Body of pancreas (tissue), 4 donors: ENCODE measurements around the gene EVX2. TPM values are rescaled to one million over a fixed set of nuclear protein-coding genes. Genes with fewer than 3 reads are reported as not detected.

Source experiments
- ATAC-seq: fragments of 150-250 bp; one replicate; pipeline ENCODE4 v1.9.1; 2016
- DNase-seq, 4 donors: peaks; one replicate each; pipeline ENCODE4 v3.0.0-alpha.2; 2019
- H3K27ac ChIP-seq, 4 donors: fragments of 200-600 bp; sonication (generic); 1 replicate in 3 of 4; 2 replicates in 1 of 4; pipeline versions ENCODE4 v1.5.1 to v1.6.1; 2016 to 2019; ENCODE audit warnings: mild to moderate bottlenecking in 1 of 4, mixed read lengths in 1 of 4, moderate library complexity in 1 of 4
- H3K27me3 ChIP-seq, 2 donors: fragments of 200-600 bp; sonication (generic); one replicate each; pipeline ENCODE4 v1.6.0; 2016; ENCODE audit warnings: mild to moderate bottlenecking in 1 of 2
- H3K36me3 ChIP-seq, 2 donors: fragments of 200-600 bp; sonication (generic); replicated peaks in 1 of 2; 2 replicates each; pipeline ENCODE4 v1.5.1; 2016; ENCODE audit warnings: low read depth in 2 of 2; ENCODE audit not compliant: insufficient read depth in 1 of 2
- H3K4me1 ChIP-seq: fragments of 200-600 bp; sonication (generic); one replicate; pipeline ENCODE4 v1.6.0; 2016
- H3K4me3 ChIP-seq, 2 donors: fragments of 200-600 bp; sonication (generic); 1 replicate in 1 of 2; 2 replicates in 1 of 2; pipeline ENCODE4 v1.5.1; 2016 to 2019
- H3K9me3 ChIP-seq, 3 donors: fragments of 200-600 bp; sonication (generic); 1 replicate in 2 of 3; 2 replicates in 1 of 3; pipeline ENCODE4 v1.5.1; 2016
- CTCF ChIP-seq, 7 experiments: fragments of 450-650 bp in 4 of 7; fragments of 200-600 bp in 3 of 7; sonication (generic) in 3 of 7; IDR thresholded peaks; one replicate each; pipeline ENCODE4 v1.5.1; 2016 to 2019; ENCODE audit warnings: antibody characterized with exemption in 7 of 7
- POLR2A ChIP-seq, 3 donors: fragments of 450-650 bp; IDR thresholded peaks; one replicate each; pipeline ENCODE4 v1.6.1; 2016; ENCODE audit warnings: antibody characterized with exemption in 3 of 3, mild to moderate bottlenecking in 2 of 3
- WGBS, 2 donors: methylation state at CpG; one replicate each; pipeline ENCODE4 v1.1.5; 2017; 5-methylcytosine and 5-hydroxymethylcytosine counted together
- intact Hi-C: fragments of 100-400 bp; cut with DNase I; formaldehyde crosslinking; loops from one replicate; pipeline ENCODE4 v1.15.1; 2023
- total RNA-seq, 2 donors: library from RNA; depleted of rRNA; stranded (reverse); fragments of >200 nt; gene quantifications; one replicate each; pipeline ENCODE4 v1.1.0, GENCODE V29; 2016

EVX2 gene
- total RNA-seq, 2 donors from 2014 or later, result not detected

- H3K9me3 ChIP-seq, result no peaks in the 10 kb centered on the region
- no peak overlapping the region for H3K4me3 ChIP-seq
- DNase-seq (no peak), ATAC-seq (no peak)
- H3K36me3 ChIP-seq, result no peaks in the 10 kb centered on the region
- intact Hi-C loops, result loop anchor here (10.0 kb wide), 1 partner anchor 693 kb away; no protein-coding TSS in a partner anchor
- H3K4me1 ChIP-seq, result peaks cover 15% of the 10 kb centered on the region
- WGBS, 2 donors, result 8 to 13% methylated on average over 16 to 53 of the region's 53 CpGs
- H3K27ac ChIP-seq, result no peak overlapping the region
- TF ChIP-seq POLR2A (IDR thresholded peaks at IDR 0.05), result no peak
- no peak for TF ChIP-seq CTCF (IDR thresholded peaks at IDR 0.05)
- peaks cover 0 to 62% of the 10 kb centered on the region in 2 donors for H3K27me3 ChIP-seq
Observed at GRCh38 chr2:176121190-176122051, 37.7 kb upstream of the EVX2 start.

GRCh38 chr2:176120364-176121189 lies 36.8 kb upstream of the EVX2 start:
- Histone ChIP-seq H3K4me3 (no peak overlapping the region), H3K27me3 (peaks cover 0 to 66% of the 10 kb centered on the region in 2 donors), H3K27ac (no peak overlapping the region), H3K4me1 (peaks cover 18% of the 10 kb centered on the region), H3K9me3 (no peaks in the 10 kb centered on the region), H3K36me3 (no peaks in the 10 kb centered on the region)
- no peak for TF ChIP-seq CTCF (IDR thresholded peaks at IDR 0.05)
- no peak for TF ChIP-seq POLR2A (IDR thresholded peaks at IDR 0.05)
- ATAC-seq (no peak), DNase-seq (no peak)
- intact Hi-C loops, result loop anchor here (10.0 kb wide), 1 partner anchor 694 kb away; no protein-coding TSS in a partner anchor
- 7 to 17% methylated on average over 13 of the region's 13 CpGs for WGBS, 2 donors

DNA sequence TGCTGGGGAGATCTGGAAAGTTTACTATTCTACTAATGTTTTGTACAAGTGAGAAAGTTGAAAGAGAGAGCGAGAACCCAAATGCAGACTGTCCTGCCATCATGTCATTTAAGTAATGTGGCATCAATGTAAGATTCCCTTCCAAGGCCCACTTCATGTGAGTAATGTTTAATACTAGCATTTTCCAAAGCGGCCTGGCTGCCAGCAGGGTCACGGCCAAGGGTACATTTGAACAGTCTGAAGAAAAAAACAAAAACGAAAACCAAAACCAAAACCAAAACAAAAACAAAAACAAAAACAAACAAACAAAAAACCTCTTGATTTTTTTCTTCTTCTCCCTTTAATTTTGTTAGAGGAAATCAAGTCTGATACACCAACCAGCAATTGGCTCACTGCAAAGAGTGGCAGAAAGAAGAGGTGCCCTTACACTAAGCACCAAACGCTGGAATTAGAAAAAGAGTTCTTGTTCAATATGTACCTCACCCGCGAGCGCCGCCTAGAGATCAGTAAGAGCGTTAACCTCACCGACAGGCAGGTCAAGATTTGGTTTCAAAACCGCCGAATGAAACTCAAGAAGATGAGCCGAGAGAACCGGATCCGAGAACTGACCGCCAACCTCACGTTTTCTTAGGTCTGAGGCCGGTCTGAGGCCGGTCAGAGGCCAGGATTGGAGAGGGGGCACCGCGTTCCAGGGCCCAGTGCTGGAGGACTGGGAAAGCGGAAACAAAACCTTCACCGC lies 35.0 kb upstream of the EVX2 start:
- Histone ChIP-seq H3K4me1 (peaks cover 18% of the 10 kb centered on the region), H3K9me3 (no peaks in the 10 kb centered on the region), H3K27me3 (peaks cover 0 to 73% of the 10 kb centered on the region in 2 donors), H3K27ac (no peak overlapping the region), H3K36me3 (no peaks in the 10 kb centered on the region), H3K4me3 (no peak overlapping the region)
- TF ChIP-seq CTCF (IDR thresholded peaks at IDR 0.05), result peak in 1 of 7 experiments; percentile 4
- TF ChIP-seq POLR2A (IDR thresholded peaks at IDR 0.05), result no peak
- WGBS, 2 donors, result 10 to 12% methylated on average over 24 of the region's 24 CpGs
- DNase-seq, result peak in 2 of 4 donors; percentile 34 to 43
- ATAC-seq, result no peak
- intact Hi-C loops, result no loop called here

- Histone ChIP-seq H3K27me3 (peaks cover 0 to 75% of the 10 kb centered on the region in 2 donors), H3K36me3 (no peaks in the 10 kb centered on the region)
Observed at GRCh38 chr2:176117823-176118371, 34.1 kb upstream of the EVX2 start.

More at GRCh38 chr2:176117823-176118371, 34.1 kb upstream of the EVX2 start:
- ATAC-seq, result no peak
- DNase-seq, result no peak
- TF ChIP-seq POLR2A (IDR thresholded peaks at IDR 0.05), result no peak
- no peak for TF ChIP-seq CTCF (IDR thresholded peaks at IDR 0.05)
- 3 to 6% methylated on average over 11 of the region's 11 CpGs for WGBS, 2 donors
- Histone ChIP-seq H3K27ac (no peak overlapping the region), H3K4me3 (no peak overlapping the region), H3K9me3 (no peaks in the 10 kb centered on the region), H3K4me1 (peaks cover 13% of the 10 kb centered on the region)
- intact Hi-C loops, result no loop called here
